Activated T-helper 17 cell treated with anti-CD3 and anti-CD28 coated beads, Interleukin-2, amount 50 U/mL, for 72 hours (primary cell): ENCODE measurements around the gene MRAP2. TPM values are rescaled to one million over a fixed set of nuclear protein-coding genes. Genes with fewer than 3 reads are reported as not detected.
"Not testable (repeated sequence)": the region's sequence is repeated elsewhere in the genome, so short reads cannot be mapped to it uniquely, and the experiment has no call there.

Source experiments
- ATAC-seq: fragments of 150-1000 bp; cut with Tn5 transposase; replicated peaks from 2 replicates; pipeline ENCODE4 v1.10.0; 2021; ENCODE audit warnings: mild to moderate bottlenecking, moderate library complexity
- H3K27ac Mint-ChIP-seq: one replicate; pipeline ENCODE4 v1.8.0; 2022; ENCODE audit warnings: mixed read lengths
- H3K27me3 Mint-ChIP-seq: one replicate; pipeline ENCODE4 v1.8.0; 2022; ENCODE audit warnings: mixed read lengths
- H3K36me3 Mint-ChIP-seq: one replicate; pipeline ENCODE4 v1.8.0; 2022; ENCODE audit warnings: low read depth, mild to moderate bottlenecking, mixed read lengths
- H3K4me1 Mint-ChIP-seq: one replicate; pipeline ENCODE4 v1.8.0; 2022; ENCODE audit warnings: mixed read lengths
- H3K4me3 Mint-ChIP-seq: one replicate; pipeline ENCODE4 v1.8.0; 2022; ENCODE audit warnings: mild to moderate bottlenecking, mixed read lengths
- H3K9me3 Mint-ChIP-seq: one replicate; pipeline ENCODE4 v1.8.0; 2022; ENCODE audit warnings: mixed read lengths
- total RNA-seq, 2 donors: library from RNA; stranded (reverse); gene quantifications; one replicate each; pipeline ENCODE4 v1.2.3, GENCODE V29; 2022

MRAP2 gene
- total RNA-seq, 2 donors from 2014 or later, result 0.11 TPM; not detected in 1

DNA sequence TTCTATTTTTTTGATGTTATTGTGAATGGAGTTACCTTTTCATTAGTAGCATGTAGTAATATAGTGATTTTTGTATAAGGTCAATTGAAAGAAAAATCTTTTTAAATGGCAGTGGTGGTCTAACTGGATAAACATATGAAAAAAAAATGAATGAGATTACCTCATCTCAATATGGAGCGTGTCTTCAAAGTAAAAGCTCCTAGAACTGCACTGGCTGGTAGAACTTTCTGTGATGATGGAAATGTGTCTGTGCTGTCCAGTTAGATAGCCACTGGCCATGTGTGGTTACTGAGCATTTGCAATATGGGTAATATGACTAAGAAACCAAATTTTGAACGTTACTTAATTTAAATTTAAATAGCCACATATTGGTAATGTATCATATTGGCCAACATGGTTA is 44.1 kb downstream of the MRAP2 start:
- Mint-ChIP-seq H3K4me1 (no peaks in the 10 kb centered on the region), H3K4me3 (no peak overlapping the region), H3K9me3 (no peaks in the 10 kb centered on the region), H3K27ac (no peak overlapping the region), H3K27me3 (peaks cover 18% of the 10 kb centered on the region), H3K36me3 (no peaks in the 10 kb centered on the region)
- ATAC-seq, result no peak

DNA sequence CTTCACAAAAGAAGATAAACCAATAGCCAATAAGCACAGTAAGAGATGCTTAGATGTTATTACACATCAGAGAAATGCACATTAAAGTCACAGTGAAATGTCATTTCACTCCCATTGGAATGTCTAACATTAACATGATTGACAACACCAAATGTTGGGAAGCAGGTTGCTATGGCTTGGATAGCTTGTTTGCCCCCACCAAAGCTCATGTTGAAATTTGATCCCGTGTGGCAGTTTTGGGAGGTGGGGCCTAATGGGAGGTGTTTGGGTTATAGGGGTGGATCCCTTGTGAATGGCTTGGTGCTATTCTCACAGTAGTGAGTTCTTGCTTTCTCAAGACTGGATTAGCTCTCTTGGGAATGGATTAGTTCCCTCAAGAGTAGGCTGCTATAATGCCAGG is 44.8 kb downstream of the MRAP2 start:
- no peak for ATAC-seq
- Mint-ChIP-seq H3K4me3 (no peak overlapping the region), H3K27me3 (peaks cover 13% of the 10 kb centered on the region), H3K27ac (no peak overlapping the region), H3K9me3 (no peaks in the 10 kb centered on the region), H3K36me3 (no peaks in the 10 kb centered on the region), H3K4me1 (no peaks in the 10 kb centered on the region)

DNA sequence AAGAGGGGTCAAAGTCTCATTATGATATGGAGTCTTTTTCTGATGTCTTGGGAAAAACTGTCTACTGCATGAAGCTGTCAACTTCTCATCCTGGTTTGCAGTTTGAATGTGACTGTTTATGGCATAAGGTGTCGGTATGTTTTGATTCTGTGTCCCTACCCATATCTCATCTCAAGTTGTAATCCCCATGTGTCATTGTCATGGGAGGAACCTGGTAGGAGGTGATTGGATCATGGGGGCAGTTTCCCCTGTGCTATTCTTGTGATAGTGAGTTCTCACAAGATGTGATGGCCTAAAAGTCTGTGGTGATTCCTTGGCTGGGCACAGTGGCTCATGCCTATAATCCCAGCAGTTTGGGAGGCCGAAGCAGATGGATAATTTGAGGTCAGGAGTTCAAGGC is 47.6 kb downstream of the MRAP2 start:
- Mint-ChIP-seq H3K4me1 (no peaks in the 10 kb centered on the region), H3K9me3 (no peaks in the 10 kb centered on the region), H3K27me3 (peaks cover 13% of the 10 kb centered on the region), H3K27ac (no peak overlapping the region), H3K4me3 (no peak overlapping the region), H3K36me3 (no peaks in the 10 kb centered on the region)
- ATAC-seq, result no peak

DNA sequence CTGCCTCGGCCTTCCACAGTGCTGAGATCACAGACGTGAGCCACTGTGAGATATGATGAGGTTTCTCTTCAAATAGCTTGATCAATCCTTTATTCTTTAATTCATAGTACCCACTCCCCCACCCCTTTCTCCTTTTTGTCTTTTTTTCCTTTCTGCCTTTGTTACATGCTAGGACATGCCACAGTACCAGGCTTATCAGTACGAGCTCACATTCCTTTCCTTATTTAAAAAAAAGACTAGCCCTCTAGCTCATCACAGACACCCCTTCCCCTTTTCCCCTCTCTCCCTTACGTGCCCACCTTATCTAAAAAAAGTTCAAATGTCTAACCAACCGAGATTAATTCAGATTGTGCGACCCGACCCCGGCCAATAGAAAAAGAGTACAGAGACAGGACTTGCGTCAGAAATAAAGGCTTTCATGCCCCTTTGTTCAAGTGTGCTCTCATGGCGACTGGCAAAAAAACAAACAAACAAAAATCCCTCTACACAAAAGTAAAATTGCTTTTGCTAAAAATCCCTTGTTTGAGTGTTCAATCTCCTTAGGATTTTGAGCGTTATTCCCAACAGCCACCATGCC is 49.2 kb downstream of the MRAP2 start:
- H3K4me3 Mint-ChIP-seq, result no peak overlapping the region
- no peaks in the 10 kb centered on the region for H3K36me3 Mint-ChIP-seq
- H3K27ac Mint-ChIP-seq, result no peak overlapping the region
- no peaks in the 10 kb centered on the region for H3K4me1 Mint-ChIP-seq
- no peaks in the 10 kb centered on the region for H3K9me3 Mint-ChIP-seq
- no peak for ATAC-seq
- peaks cover 11% of the 10 kb centered on the region for H3K27me3 Mint-ChIP-seq

DNA sequence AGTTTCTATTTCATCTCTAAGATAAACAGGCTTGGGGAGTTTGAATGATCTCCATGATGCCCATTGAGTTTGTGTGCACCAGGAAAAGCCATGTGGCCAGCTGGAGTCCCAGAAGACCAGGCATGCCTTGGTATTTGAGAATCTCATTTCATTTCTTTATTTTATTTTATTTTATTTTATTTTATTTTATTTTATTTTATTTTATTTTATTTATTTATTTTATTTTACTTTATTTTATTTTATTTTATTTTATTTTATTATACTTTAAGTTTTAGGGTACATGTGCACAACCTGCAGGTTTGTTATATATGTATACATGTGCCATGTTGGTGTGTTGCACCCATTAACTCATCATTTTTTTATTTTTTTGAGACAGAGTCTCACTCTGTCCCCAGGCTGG is 51.1 kb downstream of the MRAP2 start:
- not testable (repeated sequence) for ATAC-seq, H3K27ac Mint-ChIP-seq, H3K4me1 Mint-ChIP-seq, H3K4me3 Mint-ChIP-seq, H3K27me3 Mint-ChIP-seq, H3K36me3 Mint-ChIP-seq, H3K9me3 Mint-ChIP-seq

DNA sequence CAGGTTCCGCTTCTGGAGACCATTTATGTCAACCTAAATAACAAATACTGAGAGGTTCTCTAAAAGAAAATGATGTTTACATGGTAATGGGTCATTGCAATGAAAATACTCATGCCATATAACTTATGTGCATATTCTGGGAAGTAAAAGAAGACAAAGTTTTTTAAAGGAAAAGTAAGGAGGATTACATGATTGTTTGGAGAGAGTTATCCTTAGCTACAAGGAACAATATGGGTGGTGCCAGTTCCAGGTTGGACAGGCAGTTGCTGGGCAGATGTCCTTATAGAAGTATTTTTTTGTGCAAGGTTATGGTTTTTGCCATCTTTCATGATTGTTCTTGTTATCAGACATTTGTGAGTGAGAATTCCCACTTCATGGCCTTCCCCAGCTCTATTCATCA is 52.5 kb downstream of the MRAP2 start:
- ATAC-seq, result no peak
- Mint-ChIP-seq H3K27ac (no peak overlapping the region), H3K4me1 (no peaks in the 10 kb centered on the region), H3K4me3 (no peak overlapping the region), H3K27me3 (peaks cover 7% of the 10 kb centered on the region), H3K9me3 (no peaks in the 10 kb centered on the region), H3K36me3 (no peaks in the 10 kb centered on the region)

DNA sequence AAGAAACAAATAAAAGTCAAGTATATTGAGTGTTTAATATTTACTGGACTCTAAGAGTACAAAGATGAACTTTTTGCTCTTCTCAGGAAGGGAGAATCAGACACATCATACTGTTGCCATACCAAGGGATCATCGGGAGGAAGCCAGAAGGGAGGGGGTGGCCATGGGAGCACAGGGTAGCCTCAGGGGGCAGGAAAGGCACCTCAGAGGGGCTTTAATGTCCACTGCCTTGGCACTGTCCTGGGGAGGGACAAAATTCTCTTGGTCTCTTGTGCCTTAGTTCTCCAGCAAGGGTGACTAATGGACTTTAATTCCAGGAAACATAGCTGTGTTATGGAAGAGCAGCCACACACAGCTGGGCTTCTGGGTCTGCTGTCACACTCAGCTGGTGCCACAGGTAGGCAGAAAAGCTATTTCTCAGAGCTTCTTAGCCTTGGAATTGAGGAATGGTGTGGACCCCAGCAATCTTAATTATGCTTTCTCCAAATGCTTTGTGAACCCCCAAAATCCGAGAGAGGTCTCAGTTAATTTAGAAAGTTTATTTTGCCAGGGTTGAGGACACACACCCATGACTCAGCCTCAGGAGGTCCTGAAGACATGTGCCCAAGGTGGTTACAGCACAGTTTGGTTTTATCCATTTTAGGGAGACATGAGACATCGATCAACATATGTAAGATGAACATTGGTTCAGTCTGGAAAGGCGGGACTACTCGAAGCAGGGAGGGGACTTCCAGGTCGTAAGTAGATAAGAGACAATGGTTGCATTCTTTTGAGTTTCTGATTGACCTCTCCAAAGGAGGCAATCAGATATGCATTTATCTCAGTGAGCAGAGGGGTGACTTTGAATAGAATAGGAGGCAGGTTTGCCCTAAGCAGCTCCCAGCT is 53.2 kb downstream of the MRAP2 start:
- no peak for ATAC-seq
- Mint-ChIP-seq H3K27ac (no peak overlapping the region), H3K36me3 (no peaks in the 10 kb centered on the region), H3K4me1 (no peaks in the 10 kb centered on the region), H3K4me3 (no peak overlapping the region), H3K27me3 (peaks cover 5% of the 10 kb centered on the region), H3K9me3 (no peaks in the 10 kb centered on the region)

DNA sequence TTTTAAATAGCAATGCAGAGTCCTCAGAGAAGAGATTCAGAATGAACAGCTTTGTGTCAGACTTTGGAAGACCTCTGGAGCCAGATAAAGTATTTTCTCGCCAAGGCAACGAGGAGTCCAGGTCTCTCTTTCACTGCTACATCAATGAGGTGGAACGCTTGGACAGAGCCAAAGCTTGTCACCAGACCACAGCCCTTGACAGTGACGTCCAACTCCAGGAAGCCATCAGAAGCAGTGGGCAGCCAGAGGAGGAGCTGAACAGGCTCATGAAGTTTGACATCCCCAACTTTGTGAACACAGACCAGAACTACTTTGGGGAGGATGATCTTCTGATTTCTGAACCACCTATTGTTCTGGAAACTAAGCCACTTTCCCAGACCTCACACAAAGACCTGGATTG is 55.5 kb downstream of the MRAP2 start:
- no peaks in the 10 kb centered on the region for H3K9me3 Mint-ChIP-seq

DNA sequence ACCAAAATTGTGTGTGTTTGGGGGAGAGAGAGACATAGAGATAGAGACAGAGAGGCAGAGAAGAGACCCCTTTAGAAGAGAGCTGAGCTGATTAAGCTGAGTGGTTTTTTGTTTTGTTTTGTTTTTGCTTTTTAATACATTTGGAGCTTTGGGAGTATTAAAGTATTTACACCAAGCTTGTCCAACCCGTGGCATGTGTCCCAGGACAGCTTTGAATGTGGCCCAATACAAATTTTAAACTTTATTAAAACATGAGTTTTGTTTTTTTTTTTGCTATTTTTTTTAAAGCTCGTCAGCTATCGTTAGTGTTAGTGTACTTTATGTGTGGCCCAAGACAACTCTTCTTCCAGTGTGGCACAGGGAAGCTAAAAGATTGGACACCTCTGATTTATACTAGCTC is 56.0 kb downstream of the MRAP2 start:
- Mint-ChIP-seq H3K4me3 (no peak overlapping the region), H3K27ac (no peak overlapping the region), H3K4me1 (no peaks in the 10 kb centered on the region), H3K9me3 (no peaks in the 10 kb centered on the region), H3K36me3 (no peaks in the 10 kb centered on the region), H3K27me3 (peaks cover 18% of the 10 kb centered on the region)
- ATAC-seq, result no peak

More for the DNA sequence above, 55.5 kb downstream of the MRAP2 start:
- Mint-ChIP-seq H3K36me3 (no peaks in the 10 kb centered on the region), H3K4me1 (no peaks in the 10 kb centered on the region), H3K4me3 (no peak overlapping the region), H3K27me3 (peaks cover 15% of the 10 kb centered on the region), H3K27ac (no peak overlapping the region)
- no peak for ATAC-seq

DNA sequence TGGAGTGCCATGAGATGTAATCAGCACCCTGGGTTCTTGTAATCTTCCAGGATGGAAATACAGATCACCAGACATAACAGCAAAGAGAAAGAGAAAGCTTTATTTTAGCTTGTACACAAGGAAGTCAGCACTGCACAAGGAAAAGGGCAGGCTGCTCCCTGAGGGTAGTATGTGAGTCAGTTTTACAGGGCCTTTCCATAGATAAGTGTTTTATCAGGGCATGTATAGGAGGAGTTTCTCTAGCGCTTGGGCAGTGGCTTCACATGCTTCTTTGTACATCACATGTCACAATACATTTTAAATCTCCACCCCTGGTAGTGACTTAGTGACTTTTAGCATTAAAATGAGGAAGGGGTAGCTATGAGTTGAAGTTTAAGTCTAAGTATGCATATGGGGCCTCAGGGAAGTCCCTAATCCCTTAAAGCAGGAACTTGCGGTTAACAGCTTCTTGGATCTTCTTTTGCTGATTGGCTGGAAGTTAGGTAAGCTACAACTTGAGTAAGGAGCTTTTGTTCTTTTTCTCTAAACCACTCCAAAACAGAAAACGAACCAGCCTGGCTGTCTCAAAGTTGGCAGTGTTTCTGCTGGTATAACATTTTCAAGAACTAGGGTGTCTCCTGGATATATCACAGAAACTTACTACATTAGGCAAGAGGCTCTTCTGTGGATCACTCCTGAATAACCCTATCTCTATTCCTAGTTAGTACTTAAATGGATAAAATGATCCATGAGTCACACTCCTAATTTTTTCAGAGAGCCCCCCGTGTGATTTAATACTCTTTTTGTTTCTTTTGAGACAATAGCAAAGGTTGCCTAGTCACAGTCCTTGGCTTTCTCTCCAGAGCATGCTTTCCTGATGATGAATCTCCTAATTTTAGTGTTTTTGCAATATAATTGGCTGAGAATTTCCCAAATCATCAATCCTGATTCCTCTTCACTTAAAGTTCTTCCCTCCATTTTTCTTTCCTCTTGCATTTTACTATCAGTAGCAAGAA is 60.2 kb downstream of the MRAP2 start:
- no peak overlapping the region for H3K27ac Mint-ChIP-seq

DNA sequence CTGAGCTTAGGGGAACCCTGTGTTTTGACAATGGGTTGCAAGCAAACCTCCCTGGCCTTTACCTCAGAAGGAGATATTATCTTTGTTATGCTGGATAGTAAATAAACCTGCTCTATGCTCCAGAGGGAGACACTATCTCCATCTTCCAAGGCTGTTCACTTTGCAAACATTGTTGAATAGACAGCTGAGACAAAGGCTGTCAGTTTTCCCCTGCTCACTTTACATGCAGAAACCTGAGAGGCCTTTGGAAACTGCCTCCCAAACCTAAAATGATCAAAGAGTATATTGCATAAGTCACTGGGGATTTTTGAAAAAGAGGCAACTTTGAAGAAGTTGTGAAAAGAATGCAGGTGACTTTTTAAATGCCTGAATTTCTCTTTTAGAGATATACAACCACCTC is 61.6 kb downstream of the MRAP2 start:
- Mint-ChIP-seq H3K27me3 (peaks cover 15% of the 10 kb centered on the region), H3K36me3 (no peaks in the 10 kb centered on the region), H3K4me1 (no peaks in the 10 kb centered on the region), H3K4me3 (no peak overlapping the region), H3K27ac (no peak overlapping the region), H3K9me3 (no peaks in the 10 kb centered on the region)
- no peak for ATAC-seq

More for the DNA sequence above, 60.2 kb downstream of the MRAP2 start:
- ATAC-seq, result no peak
- Mint-ChIP-seq H3K36me3 (no peaks in the 10 kb centered on the region), H3K4me3 (no peak overlapping the region), H3K27me3 (peaks cover 15% of the 10 kb centered on the region), H3K9me3 (no peaks in the 10 kb centered on the region), H3K4me1 (no peaks in the 10 kb centered on the region)

DNA sequence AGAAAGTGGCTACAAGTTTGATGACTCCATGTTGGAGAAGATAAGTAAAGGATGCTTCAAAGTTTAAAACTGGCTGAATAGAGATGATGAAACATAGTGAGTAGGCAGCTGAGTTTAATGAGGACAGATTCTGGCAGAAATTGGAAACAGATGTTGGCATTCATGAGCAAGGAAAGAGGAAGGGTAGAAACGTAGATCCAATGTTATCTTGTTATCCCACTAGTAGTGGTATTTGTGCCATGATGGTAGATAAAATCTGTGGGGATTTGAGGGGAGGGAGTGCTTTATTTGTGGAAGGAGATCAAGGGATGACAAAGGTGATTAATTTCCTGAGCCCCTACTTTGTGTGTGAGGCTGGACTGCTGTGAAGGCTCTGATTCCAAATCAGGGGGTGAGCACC is 69.5 kb downstream of the MRAP2 start:
- no peak overlapping the region for H3K27ac Mint-ChIP-seq
- H3K4me3 Mint-ChIP-seq, result no peak overlapping the region
- H3K4me1 Mint-ChIP-seq, result no peaks in the 10 kb centered on the region
- H3K9me3 Mint-ChIP-seq, result no peaks in the 10 kb centered on the region
- no peaks in the 10 kb centered on the region for H3K36me3 Mint-ChIP-seq
- ATAC-seq, result no peak
- H3K27me3 Mint-ChIP-seq, result peaks cover 16% of the 10 kb centered on the region

DNA sequence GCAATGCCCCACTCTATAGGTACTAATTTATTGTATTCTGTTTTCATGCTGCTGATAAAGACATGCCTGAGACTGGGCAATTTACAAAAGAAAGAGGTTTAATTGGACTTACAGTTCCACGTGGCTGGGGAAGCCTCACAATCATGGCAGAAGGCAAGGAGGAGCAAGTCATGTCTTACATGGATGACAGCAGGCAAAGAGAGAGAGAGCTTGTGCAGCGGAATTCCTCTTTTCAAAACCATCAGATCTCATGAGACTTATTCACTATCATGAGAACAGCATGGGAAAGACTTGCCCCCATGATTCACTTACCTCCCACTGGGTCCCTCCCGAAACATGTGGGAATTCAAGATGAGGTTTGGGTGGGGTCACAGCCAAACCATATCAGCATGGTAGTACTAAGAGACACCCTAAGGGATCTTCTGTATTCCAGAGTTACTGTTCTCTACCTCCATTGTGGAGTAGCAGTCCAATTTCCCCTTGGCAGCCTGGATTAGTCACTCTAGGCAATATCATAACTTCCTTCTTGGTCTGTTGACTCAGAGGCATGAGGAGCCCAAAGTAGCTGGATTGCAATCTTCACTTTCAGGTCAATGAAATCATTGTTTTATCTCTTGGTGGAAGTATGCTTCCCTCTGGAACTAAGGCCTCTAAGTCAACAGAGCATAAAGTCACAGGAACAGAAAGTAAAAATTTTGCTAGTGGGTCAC is 71.8 kb downstream of the MRAP2 start:
- not testable (repeated sequence) for H3K9me3 Mint-ChIP-seq, ATAC-seq, H3K4me3 Mint-ChIP-seq, H3K27ac Mint-ChIP-seq, H3K4me1 Mint-ChIP-seq, H3K36me3 Mint-ChIP-seq
- peaks cover 16% of the 10 kb centered on the region for H3K27me3 Mint-ChIP-seq

DNA sequence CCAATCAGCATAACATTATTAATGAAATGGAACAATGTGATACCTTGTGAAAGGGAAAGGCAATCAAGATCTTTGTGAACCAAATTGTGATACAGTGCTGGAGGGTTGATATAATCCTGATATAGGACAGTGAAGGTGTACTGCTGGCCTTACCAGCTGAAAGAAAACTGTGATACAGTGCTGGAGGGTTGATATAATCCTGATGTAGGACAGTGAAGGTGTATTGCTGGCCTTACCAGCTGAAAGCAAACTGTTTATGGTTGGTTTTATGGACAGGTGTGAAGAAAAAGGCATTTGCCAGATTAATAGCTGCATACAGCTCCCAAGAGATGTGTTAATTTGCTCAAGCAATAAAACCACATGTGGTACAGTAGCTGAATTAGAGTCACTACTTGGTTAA is 73.9 kb downstream of the MRAP2 start:
- H3K9me3 Mint-ChIP-seq, result no peaks in the 10 kb centered on the region
- H3K4me1 Mint-ChIP-seq, result no peaks in the 10 kb centered on the region
- no peak overlapping the region for H3K4me3 Mint-ChIP-seq
- no peak for ATAC-seq
- no peaks in the 10 kb centered on the region for H3K36me3 Mint-ChIP-seq
- peaks cover 9% of the 10 kb centered on the region for H3K27me3 Mint-ChIP-seq
- H3K27ac Mint-ChIP-seq, result no peak overlapping the region
